Measurements from ENCODE around the gene STK32C.

- TF ChIP-seq CTCF (IDR thresholded peaks at IDR 0.05) (no peak), POLR2A (IDR thresholded peaks at IDR 0.05) (no peak)
Observed at GRCh38 chr10:132193907-132194552, 113.7 kb downstream of the STK32C start.
